Endothelial cell of umbilical vein (primary cell): ENCODE measurements around the gene ABR. TPM values are rescaled to one million over a fixed set of nuclear protein-coding genes. Genes with fewer than 3 reads are reported as not detected.

ENCODE experiments used
- BruUV-seq: library from RNA; stranded (reverse); fragments of 400-500 nt; replicated peaks from 2 replicates; lab custom pipeline; 2021; lab: Mats Ljungman, UMichigan
- CTCF ChIA-PET: fragments of 300-600, 350-600 bp; sonication (Branson Sonifier 250); formaldehyde crosslinking; loops from one replicate; lab custom pipeline; 2021; ENCODE audit warnings: antibody characterized with exemption, inconsistent platforms; lab: Charles Lee
- POLR2A ChIA-PET: fragments of 300-600, 350-600 bp; sonication (Branson Sonifier 250); formaldehyde crosslinking; loops from one replicate; lab custom pipeline; 2021; ENCODE audit warnings: antibody characterized with exemption, inconsistent platforms; lab: Charles Lee
- DNase-seq: peaks from one replicate; pipeline ENCODE4 v3.0.0-alpha.2; 2011; ENCODE audit warnings: low read depth, low spot score
- FAIRE-seq: peaks from 2 replicates; lab custom pipeline; 2011; peaks lifted over from hg19 to GRCh38; lab: Jason Lieb, UNC
- H2AFZ ChIP-seq: 2 replicates; pipeline ENCODE4 v1.6.0; 2012; ENCODE audit warnings: low read depth, low read length, control low read depth, inconsistent platforms
- H3K27ac ChIP-seq: 2 replicates; pipeline ENCODE4 v1.5.1; 2011; ENCODE audit warnings: low read depth, mild to moderate bottlenecking, control low read depth, low read length, moderate library complexity; ENCODE audit not compliant: insufficient read depth
- H3K27me3 ChIP-seq, 2 experiments: 2 replicates each; pipeline versions ENCODE4 v1.6.0 to v1.6.1; 2011; ENCODE audit warnings: low read length in 2 of 2, mixed read lengths in 1 of 2; ENCODE audit not compliant: control insufficient read depth in 2 of 2, insufficient read depth in 2 of 2
- H3K36me3 ChIP-seq, 2 experiments: 2 replicates in 1 of 2; 3 replicates in 1 of 2; pipeline ENCODE4 v1.5.1; 2011; ENCODE audit warnings: low read length in 2 of 2, mild to moderate bottlenecking in 1 of 2, moderate library complexity in 1 of 2; ENCODE audit not compliant: control insufficient read depth in 2 of 2, insufficient read depth in 2 of 2; ENCODE audit errors: extremely low read depth in 1 of 2
- H3K4me1 ChIP-seq: 3 replicates; pipeline ENCODE4 v1.5.1; 2011; ENCODE audit warnings: mild to moderate bottlenecking, low read length; ENCODE audit not compliant: control insufficient read depth, insufficient read depth; ENCODE audit errors: extremely low read depth
- H3K4me2 ChIP-seq: 2 replicates; pipeline ENCODE4 v1.6.1; 2011; ENCODE audit warnings: low read length, control low read depth, mixed read lengths; ENCODE audit not compliant: insufficient read depth
- H3K4me3 ChIP-seq, 3 experiments: fragments of 200-600 bp in 1 of 3; sonication (generic), shearing (Covaris generic) in 1 of 3; replicated peaks in 1 of 3; 2 replicates each; pipeline ENCODE4 v1.5.1; 2011 to 2016; ENCODE audit warnings: control low read depth in 3 of 3, low read length in 3 of 3, mild to moderate bottlenecking in 2 of 3, inconsistent platforms in 1 of 3, low read depth in 1 of 3, moderate library complexity in 1 of 3; ENCODE audit not compliant: insufficient read depth in 1 of 3
- H3K79me2 ChIP-seq: 2 replicates; pipeline ENCODE4 v1.6.0; 2012; ENCODE audit warnings: low read length, inconsistent platforms; ENCODE audit not compliant: control insufficient read depth, insufficient read depth
- H3K9ac ChIP-seq: replicated peaks from 2 replicates; pipeline ENCODE3; 2011; ENCODE audit warnings: low read length, control low read depth; ENCODE audit not compliant: insufficient read depth; ENCODE audit errors: extremely low read depth
- H3K9me1 ChIP-seq: replicated peaks from 3 replicates; pipeline ENCODE4 v1.6.0; 2011; ENCODE audit warnings: mild to moderate bottlenecking, low read length; ENCODE audit not compliant: control insufficient read depth, insufficient read depth; ENCODE audit errors: extremely low read depth
- H3K9me3 ChIP-seq: replicated peaks from 2 replicates; pipeline ENCODE4 v1.5.1; 2012; ENCODE audit warnings: low read length, inconsistent platforms; ENCODE audit not compliant: control insufficient read depth, insufficient read depth
- H4K20me1 ChIP-seq: replicated peaks from 2 replicates; pipeline ENCODE3; 2011; ENCODE audit warnings: mild to moderate bottlenecking, low read length; ENCODE audit not compliant: control insufficient read depth, insufficient read depth; ENCODE audit errors: extremely low read depth
- EZH2 ChIP-seq: IDR thresholded peaks from 2 replicates; pipeline ENCODE4 v1.6.1; 2012; ENCODE audit warnings: borderline replicate concordance, low read depth, mild to moderate bottlenecking, moderate library complexity, low read length, inconsistent platforms; ENCODE audit not compliant: severe bottlenecking
- FOS ChIP-seq: IDR thresholded peaks from 2 replicates; pipeline ENCODE4 v1.6.1; 2011; ENCODE audit warnings: mild to moderate bottlenecking, low read length, moderate library complexity, borderline replicate concordance; ENCODE audit not compliant: insufficient read depth
- GATA2 ChIP-seq: IDR thresholded peaks from 2 replicates; pipeline ENCODE4 v1.7.0; 2011; ENCODE audit warnings: low read depth, mild to moderate bottlenecking, moderate library complexity, mixed read lengths, low read length; ENCODE audit not compliant: insufficient read length, insufficient read depth
- JUN ChIP-seq: IDR thresholded peaks from 2 replicates; pipeline ENCODE4 v1.6.1; 2011; ENCODE audit warnings: borderline replicate concordance, low read depth; ENCODE audit not compliant: insufficient read length, insufficient read depth
- MAX ChIP-seq: IDR thresholded peaks from 2 replicates; pipeline ENCODE4 v1.6.1; 2011; ENCODE audit not compliant: insufficient read depth, insufficient read length
- MYC ChIP-seq: IDR thresholded peaks from one replicate; pipeline ENCODE4 v1.6.1; 2011; ENCODE audit warnings: mild to moderate bottlenecking, low read depth, low read length
- POLR2A ChIP-seq: IDR thresholded peaks from 2 replicates; pipeline ENCODE4 v1.6.1; 2012; ENCODE audit warnings: low read depth, mild to moderate bottlenecking, control low read depth, low read length
- POLR2AphosphoS5 ChIP-seq: IDR thresholded peaks from 2 replicates; pipeline ENCODE4 v1.6.1; 2012; ENCODE audit warnings: low read depth, mild to moderate bottlenecking, control low read depth, low read length, moderate library complexity; ENCODE audit not compliant: insufficient read depth
- dilution Hi-C: fragments of 300-500 bp; cut with MboI; formaldehyde crosslinking; loops from one replicate; pipeline ENCODE4 v1.15.0; 2019; ENCODE audit warnings: low sequenced_read_pairs; ENCODE audit not compliant: extremely low pct_ligation_motif_present
- intact Hi-C: fragments of 100-400 bp; cut with micrococcal nuclease; formaldehyde crosslinking; loops from one replicate; pipeline ENCODE4 v1.10.0; 2022
- polyA plus RNA-seq, 4 experiments: library from polyadenylated mRNA; depleted of rRNA in 3 of 4; stranded (reverse) in 3 of 4; unstranded in 1 of 4; fragments of >200 nt; gene quantifications; 2 replicates each; pipeline versions ENCODE4 v1.2.1 to v1.2.3, GENCODE V29; 2011 to 2012; ENCODE audit warnings: missing spikeins in 1 of 4
- total RNA-seq: library from RNA; stranded (reverse); gene quantifications from 2 replicates; pipeline ENCODE4 v1.2.3, GENCODE V29; 2021
- TF ChIP-seq, protein P1 (sequence below), 2 donors: IDR thresholded peaks; 1 replicate in 1 of 2; 2 replicates in 1 of 2; pipeline ENCODE4 v1.5.1; 2011; ENCODE audit warnings: low read length in 2 of 2, mild to moderate bottlenecking in 2 of 2, moderate library complexity in 2 of 2, control low read depth in 1 of 2, inconsistent platforms in 1 of 2, low read depth in 1 of 2; ENCODE audit not compliant: insufficient read depth in 1 of 2; ENCODE audit errors: extremely low read depth in 1 of 2

Gene ABR
- total and polyA plus RNA-seq, 2 donors (not counting 3 experiments of a cell fraction or from before 2014, with no cell fraction given): 83.5 to 96.8 TPM

DNA sequence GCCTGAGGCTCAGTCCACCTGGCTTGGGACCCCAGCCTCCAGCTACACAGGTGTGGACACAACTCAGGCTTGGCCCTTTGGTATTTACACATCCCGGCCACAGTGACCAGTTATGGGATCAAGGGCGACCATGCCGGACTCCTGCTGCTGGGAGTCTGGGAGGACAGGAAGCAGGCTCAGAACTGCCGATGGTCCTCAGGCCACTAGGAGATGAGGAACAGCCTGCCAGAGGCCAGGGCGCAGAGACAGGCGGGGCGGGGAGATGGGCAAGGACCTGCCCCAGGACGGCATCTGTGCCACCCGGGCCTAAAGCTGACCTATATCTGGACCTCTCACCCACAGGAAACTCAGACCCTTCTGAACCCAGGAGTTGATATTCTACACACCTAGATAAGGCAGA, 212.7 kb downstream of the ABR start:
- ChIA-PET CTCF (no interaction called here), POLR2A (no interaction called here)
- DNase-seq: no peak
- Histone ChIP-seq H3K9me1 (no peaks in the 10 kb centered on the region), H2AFZ (no peak overlapping the region), H3K79me2 (peaks cover 11% of the 10 kb centered on the region), H3K27me3 (no peaks in the 10 kb centered on the region), H3K4me1 (peaks cover 2% of the 10 kb centered on the region), H3K9me3 (no peaks in the 10 kb centered on the region), H3K36me3 (no peaks in the 10 kb centered on the region), H3K27ac (no peak overlapping the region), H3K4me2 (no peak overlapping the region), H4K20me1 (no peaks in the 10 kb centered on the region), H3K4me3 (no peak overlapping the region), H3K9ac (no peak overlapping the region)
- TF ChIP-seq MYC (no peak), POLR2AphosphoS5 (no peak), FOS (no peak), GATA2 (no peak), POLR2A (no peak), JUN (no peak), MAX (no peak), EZH2 (no peak)
- TF ChIP-seq, protein P1, sequence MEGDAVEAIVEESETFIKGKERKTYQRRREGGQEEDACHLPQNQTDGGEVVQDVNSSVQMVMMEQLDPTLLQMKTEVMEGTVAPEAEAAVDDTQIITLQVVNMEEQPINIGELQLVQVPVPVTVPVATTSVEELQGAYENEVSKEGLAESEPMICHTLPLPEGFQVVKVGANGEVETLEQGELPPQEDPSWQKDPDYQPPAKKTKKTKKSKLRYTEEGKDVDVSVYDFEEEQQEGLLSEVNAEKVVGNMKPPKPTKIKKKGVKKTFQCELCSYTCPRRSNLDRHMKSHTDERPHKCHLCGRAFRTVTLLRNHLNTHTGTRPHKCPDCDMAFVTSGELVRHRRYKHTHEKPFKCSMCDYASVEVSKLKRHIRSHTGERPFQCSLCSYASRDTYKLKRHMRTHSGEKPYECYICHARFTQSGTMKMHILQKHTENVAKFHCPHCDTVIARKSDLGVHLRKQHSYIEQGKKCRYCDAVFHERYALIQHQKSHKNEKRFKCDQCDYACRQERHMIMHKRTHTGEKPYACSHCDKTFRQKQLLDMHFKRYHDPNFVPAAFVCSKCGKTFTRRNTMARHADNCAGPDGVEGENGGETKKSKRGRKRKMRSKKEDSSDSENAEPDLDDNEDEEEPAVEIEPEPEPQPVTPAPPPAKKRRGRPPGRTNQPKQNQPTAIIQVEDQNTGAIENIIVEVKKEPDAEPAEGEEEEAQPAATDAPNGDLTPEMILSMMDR (IDR thresholded peaks at IDR 0.05; ENCODE audit: extremely low read depth in 1 of 2, insufficient read depth in 1 of 2, low read depth in 1 of 2, low read length in 2 of 2): no peak
- intact Hi-C loops: no loop called here
- dilution Hi-C loops: no loop called here
- BruUV-seq: no TSS peak
- FAIRE-seq: no peak
